Caco-2 (cell line): ENCODE measurements around the gene KATNA1. TPM values are rescaled to one million over a fixed set of nuclear protein-coding genes. Genes with fewer than 3 reads are reported as not detected.
A peak's percentile ranks its signal among the peaks of the same experiment; 100 is the strongest.

Experiments used
- BruUV-seq: library from RNA; stranded (reverse); fragments of 400-500 nt; replicated peaks from 2 replicates; lab custom pipeline; 2021; lab: Mats Ljungman, UMichigan
- CTCF ChIA-PET: fragments of 300-600 bp; sonication (Branson Sonifier 250); formaldehyde crosslinking; loops from one replicate; lab custom pipeline; 2022; ENCODE audit warnings: antibody characterized with exemption; lab: Charles Lee
- POLR2A ChIA-PET: fragments of 300-600 bp; sonication (Branson Sonifier 250); formaldehyde crosslinking; loops from one replicate; lab custom pipeline; 2022; ENCODE audit warnings: antibody characterized with exemption; lab: Charles Lee
- DNase-seq, 2 experiments: peaks; one replicate each; pipeline versions ENCODE4 v3.0.0 to v3.0.0-alpha.2; 2020 to 2022
- H3K27me3 ChIP-seq: replicated peaks from 2 replicates; pipeline ENCODE4 v1.6.0; 2011; ENCODE audit warnings: low read length; ENCODE audit not compliant: control insufficient read depth, insufficient read depth
- H3K36me3 ChIP-seq: 2 replicates; pipeline ENCODE4 v1.5.1; 2011; ENCODE audit warnings: low read length; ENCODE audit not compliant: control insufficient read depth, insufficient read depth
- H3K4me1 ChIP-seq: fragments of 250-450 bp; sonication (Bioruptor Pico); 2 replicates; pipeline ENCODE4 v1.5.1; 2020; ENCODE audit warnings: mild to moderate bottlenecking
- H3K4me3 ChIP-seq: 2 replicates; pipeline ENCODE4 v1.5.1; 2011; ENCODE audit warnings: low read depth, mild to moderate bottlenecking, control low read depth, low read length
- H3K9me3 ChIP-seq: fragments of 250-450 bp; sonication (Bioruptor Pico); 2 replicates; pipeline ENCODE4 v1.5.1; 2020; ENCODE audit warnings: mild to moderate bottlenecking, moderate library complexity
- H3K27ac Mint-ChIP-seq: one replicate; pipeline ENCODE4 v1.8.0; 2022; ENCODE audit warnings: mixed read lengths; ENCODE audit not compliant: unreplicated experiment
- H3K27me3 Mint-ChIP-seq: one replicate; pipeline ENCODE4 v1.8.0; 2022; ENCODE audit warnings: mixed read lengths; ENCODE audit not compliant: insufficient read depth, unreplicated experiment
- H3K36me3 Mint-ChIP-seq: one replicate; pipeline ENCODE4 v1.8.0; 2022; ENCODE audit warnings: mild to moderate bottlenecking, mixed read lengths; ENCODE audit not compliant: insufficient read depth, unreplicated experiment
- H3K4me1 Mint-ChIP-seq: one replicate; pipeline ENCODE4 v1.8.0; 2022; ENCODE audit warnings: low read depth, mixed read lengths; ENCODE audit not compliant: unreplicated experiment
- H3K4me3 Mint-ChIP-seq: one replicate; pipeline ENCODE4 v1.8.0; 2022; ENCODE audit warnings: mild to moderate bottlenecking, moderate library complexity, mixed read lengths; ENCODE audit not compliant: unreplicated experiment
- H3K9me3 Mint-ChIP-seq: one replicate; pipeline ENCODE4 v1.8.0; 2022; ENCODE audit warnings: mixed read lengths; ENCODE audit not compliant: unreplicated experiment
- intact Hi-C: fragments of 100-400 bp; cut with micrococcal nuclease; formaldehyde crosslinking; loops from one replicate; pipeline ENCODE4 v1.10.0; 2022; ENCODE audit not compliant: unreplicated experiment
- total RNA-seq: library from RNA; stranded (reverse); gene quantifications from 2 replicates; pipeline ENCODE4 v1.2.3, GENCODE V29; 2022
- TF ChIP-seq, protein P1 (sequence below), 2 experiments: fragments of 200-600 bp in 1 of 2; IDR thresholded peaks; 1 replicate in 1 of 2; 2 replicates in 1 of 2; pipeline versions ENCODE4 v1.5.1 to v1.8.0; 2011 to 2022; ENCODE audit warnings: antibody characterized with exemption in 1 of 2, control low read depth in 1 of 2, inconsistent platforms in 1 of 2, low read depth in 1 of 2, low read length in 1 of 2, mild to moderate bottlenecking in 1 of 2, moderate library complexity in 1 of 2; ENCODE audit not compliant: insufficient read depth in 1 of 2, severe bottlenecking in 1 of 2, unreplicated experiment in 1 of 2

The KATNA1 gene
- total RNA-seq, 1 experiment from 2014 or later = 19.2 TPM

DNA sequence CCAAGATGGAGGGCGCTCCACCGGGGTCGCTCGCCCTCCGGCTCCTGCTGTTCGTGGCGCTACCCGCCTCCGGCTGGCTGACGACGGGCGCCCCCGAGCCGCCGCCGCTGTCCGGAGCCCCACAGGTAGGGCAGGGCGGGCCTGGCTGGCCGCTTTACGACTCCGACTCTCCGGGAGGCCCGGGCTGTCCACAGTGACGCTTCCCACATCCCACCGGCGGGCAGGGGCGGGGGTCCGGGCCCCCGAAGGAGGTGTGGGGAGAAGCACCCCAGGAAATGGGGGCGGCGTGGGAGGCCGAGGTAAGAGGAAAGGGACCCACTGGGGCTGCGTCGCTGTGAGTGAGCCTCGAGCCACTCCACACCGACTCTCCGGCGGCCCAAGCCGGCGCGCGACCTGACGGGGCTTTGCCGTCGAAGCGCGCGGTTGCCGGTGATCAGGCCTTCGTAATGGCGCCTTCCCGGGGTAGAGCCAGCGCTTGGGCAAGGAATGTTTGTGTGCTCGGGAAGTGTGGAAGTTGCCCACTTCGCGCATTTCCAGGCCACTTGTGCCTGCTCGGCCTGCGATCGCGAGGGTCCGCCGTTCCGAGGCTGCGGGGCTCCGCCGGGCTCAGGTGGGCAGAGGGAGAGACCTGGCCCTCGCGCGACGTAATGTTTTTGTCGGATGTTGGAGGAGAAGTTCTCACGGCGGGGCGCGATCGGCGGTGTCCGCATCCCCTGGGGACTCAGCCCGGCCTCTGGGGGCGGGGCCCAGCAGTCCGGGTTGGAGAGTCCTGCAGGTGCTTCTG, 81.9 kb downstream of the KATNA1 start:
- peak; percentile 65 to 70 for DNase-seq
- Mint-ChIP-seq H3K9me3 (no peaks in the 10 kb centered on the region), H3K27ac (peak overlapping the region; percentile 77), H3K27me3 (no peaks in the 10 kb centered on the region), H3K4me3 (peak overlapping the region; percentile 79), H3K36me3 (no peaks in the 10 kb centered on the region), H3K4me1 (no peaks in the 10 kb centered on the region)
- TF ChIP-seq, protein P1, sequence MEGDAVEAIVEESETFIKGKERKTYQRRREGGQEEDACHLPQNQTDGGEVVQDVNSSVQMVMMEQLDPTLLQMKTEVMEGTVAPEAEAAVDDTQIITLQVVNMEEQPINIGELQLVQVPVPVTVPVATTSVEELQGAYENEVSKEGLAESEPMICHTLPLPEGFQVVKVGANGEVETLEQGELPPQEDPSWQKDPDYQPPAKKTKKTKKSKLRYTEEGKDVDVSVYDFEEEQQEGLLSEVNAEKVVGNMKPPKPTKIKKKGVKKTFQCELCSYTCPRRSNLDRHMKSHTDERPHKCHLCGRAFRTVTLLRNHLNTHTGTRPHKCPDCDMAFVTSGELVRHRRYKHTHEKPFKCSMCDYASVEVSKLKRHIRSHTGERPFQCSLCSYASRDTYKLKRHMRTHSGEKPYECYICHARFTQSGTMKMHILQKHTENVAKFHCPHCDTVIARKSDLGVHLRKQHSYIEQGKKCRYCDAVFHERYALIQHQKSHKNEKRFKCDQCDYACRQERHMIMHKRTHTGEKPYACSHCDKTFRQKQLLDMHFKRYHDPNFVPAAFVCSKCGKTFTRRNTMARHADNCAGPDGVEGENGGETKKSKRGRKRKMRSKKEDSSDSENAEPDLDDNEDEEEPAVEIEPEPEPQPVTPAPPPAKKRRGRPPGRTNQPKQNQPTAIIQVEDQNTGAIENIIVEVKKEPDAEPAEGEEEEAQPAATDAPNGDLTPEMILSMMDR (IDR thresholded peaks at IDR 0.05; ENCODE audit: insufficient read depth in 1 of 2, low read depth in 1 of 2, low read length in 1 of 2, severe bottlenecking in 1 of 2, unreplicated experiment in 1 of 2) = no peak
- intact Hi-C loops = loop anchor here (1.0 to 10.0 kb wide), 3 partner anchors 20 to 298 kb away; partner anchors contain the start of genes LRP11 and PPIL4
- Histone ChIP-seq H3K4me3 (peak overlapping the region; percentile 99), H3K36me3 (no peaks in the 10 kb centered on the region), H3K9me3 (no peaks in the 10 kb centered on the region), H3K4me1 (no peaks in the 10 kb centered on the region), H3K27me3 (no peaks in the 10 kb centered on the region)
- no TSS peak for BruUV-seq
- ChIA-PET CTCF (interaction anchor here (0.6 to 1.8 kb wide), 11 partner anchors 10 to 1301 kb away, joined by 3 to 13 read pairs (median 4); partner anchors contain the start of gene LATS1), POLR2A (interaction anchor here (0.6 to 1.2 kb wide), 2 partner anchors 21 to 151 kb away, joined by 3 to 6 read pairs; partner anchors contain the start of gene PPIL4)

DNA sequence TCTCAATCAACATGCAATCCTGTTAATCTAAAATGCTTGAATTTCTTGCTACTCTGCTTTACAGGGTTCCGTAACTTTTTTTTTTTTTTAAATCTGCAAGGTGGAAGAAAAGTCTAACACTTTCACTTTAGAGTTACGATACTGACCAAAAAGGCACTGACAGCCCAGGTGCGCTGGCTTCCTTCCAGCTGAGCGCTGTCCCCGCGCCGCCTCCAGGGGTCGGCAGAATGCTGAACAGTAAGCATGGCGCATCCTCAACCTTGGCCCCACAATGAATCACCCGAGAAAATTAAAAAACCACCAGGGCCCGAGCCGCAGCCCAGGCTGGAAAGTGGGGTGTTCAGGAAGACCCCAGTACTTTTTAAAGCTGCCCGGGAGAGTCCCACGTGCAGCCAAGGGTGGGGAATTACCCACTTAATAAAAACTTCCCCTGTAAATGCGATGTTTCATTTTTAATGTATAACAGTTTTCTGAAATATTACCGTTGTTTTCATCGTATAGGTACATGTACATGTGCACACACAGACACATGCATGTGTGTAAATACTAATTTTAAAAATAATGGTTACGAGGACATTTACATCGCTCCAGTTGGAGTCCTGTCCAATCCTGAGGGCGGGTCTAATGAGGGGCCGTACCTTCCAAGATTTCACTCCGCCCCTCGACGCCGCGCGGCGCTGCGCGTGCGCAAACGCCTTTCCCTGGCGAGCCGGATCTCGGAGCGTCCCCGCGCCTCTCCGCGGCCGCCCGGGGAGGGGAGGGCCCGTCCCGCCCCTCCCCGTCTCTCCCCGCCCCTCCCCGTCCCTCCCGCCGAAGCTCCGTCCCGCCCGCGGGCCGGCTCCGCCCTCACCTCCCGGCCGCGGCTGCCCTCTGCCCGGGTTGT, 82.7 kb downstream of the KATNA1 start, which contains the start of gene GINM1:
TSS of gene GINM1 (plus strand) at position 849 of the 883 bp plus-strand sequence. CDS start 40 bp downstream, outside the sequence.
- TF ChIP-seq, protein P1 (IDR thresholded peaks at IDR 0.05; ENCODE audit: insufficient read depth in 1 of 2, low read depth in 1 of 2, low read length in 1 of 2, severe bottlenecking in 1 of 2, unreplicated experiment in 1 of 2) = peak; percentile 71 to 91
- DNase-seq = peak; percentile 94 to 97
- Histone ChIP-seq H3K36me3 (no peaks in the 10 kb centered on the region), H3K27me3 (no peaks in the 10 kb centered on the region), H3K4me3 (peak within 1 kb of the TSS; percentile 99), H3K4me1 (no peaks in the 10 kb centered on the region), H3K9me3 (no peaks in the 10 kb centered on the region)
- H3K36me3 Mint-ChIP-seq = no peaks in the 10 kb centered on the region
- BruUV-seq = no TSS peak
- intact Hi-C loops = loop anchor here (1.0 to 10.0 kb wide), 4 partner anchors 19 to 299 kb away; partner anchors contain the start of genes KATNA1, LRP11 and PPIL4
- H3K4me3 Mint-ChIP-seq = peak within 1 kb of the TSS; percentile 79
- ChIA-PET CTCF (interaction anchor here (0.6 to 1.8 kb wide), 11 partner anchors 9 to 1301 kb away, joined by 3 to 13 read pairs (median 4); partner anchors contain the start of gene LATS1), POLR2A (interaction anchor here (0.5 to 1.2 kb wide), 6 partner anchors 20 to 1809 kb away, joined by 3 to 6 read pairs (median 4); partner anchors contain the start of genes KATNA1 and PPIL4)
- no peaks in the 10 kb centered on the region for H3K9me3 Mint-ChIP-seq
- peak within 1 kb of the TSS; percentile 77 for H3K27ac Mint-ChIP-seq
- H3K27me3 Mint-ChIP-seq = no peaks in the 10 kb centered on the region
- H3K4me1 Mint-ChIP-seq = no peaks in the 10 kb centered on the region
